H9 (cell line): ENCODE data around the gene KRTCAP2. TPM values are rescaled to one million over a fixed set of nuclear protein-coding genes. Genes with fewer than 3 reads are reported as not detected.

Source experiments
- DNase-seq: peaks from one replicate; pipeline ENCODE4 v3.0.0-alpha.2; 2017
- H2AFZ ChIP-seq: one replicate; pipeline ENCODE4 v1.6.1; 2013; ENCODE audit warnings: mild to moderate bottlenecking, low read length, control low read depth, moderate library complexity
- H2AK5ac ChIP-seq: 2 replicates; pipeline ENCODE4 v1.6.1; 2013; ENCODE audit warnings: low read length, control low read depth, mixed read lengths; ENCODE audit not compliant: insufficient read length
- H2BK120ac ChIP-seq: one replicate; pipeline ENCODE4 v1.6.1; 2013; ENCODE audit warnings: low read depth, mild to moderate bottlenecking, low read length, control low read depth, inconsistent platforms; ENCODE audit not compliant: poor library complexity, severe bottlenecking
- H2BK12ac ChIP-seq: 2 replicates; pipeline ENCODE4 v1.6.1; 2013; ENCODE audit warnings: low read length, control low read depth, mixed read lengths, low read depth; ENCODE audit not compliant: insufficient read length
- H2BK15ac ChIP-seq: 2 replicates; pipeline ENCODE4 v1.6.1; 2013; ENCODE audit warnings: low read depth, low read length, control low read depth
- H2BK20ac ChIP-seq: one replicate; pipeline ENCODE4 v1.6.1; 2013; ENCODE audit warnings: low read depth, mild to moderate bottlenecking, low read length, control low read depth, inconsistent platforms; ENCODE audit not compliant: poor library complexity, severe bottlenecking
- H2BK5ac ChIP-seq: 2 replicates; pipeline ENCODE4 v1.6.1; 2013; ENCODE audit warnings: low read length, control low read depth, mixed read lengths; ENCODE audit not compliant: insufficient read length
- H3K14ac ChIP-seq: 2 replicates; pipeline ENCODE4 v1.6.1; 2013; ENCODE audit warnings: low read length, control low read depth; ENCODE audit not compliant: insufficient read depth
- H3K18ac ChIP-seq: 2 replicates; pipeline ENCODE4 v1.6.1; 2013; ENCODE audit warnings: low read depth, mild to moderate bottlenecking, mixed read lengths, low read length, control low read depth; ENCODE audit not compliant: insufficient read length
- H3K23ac ChIP-seq: 2 replicates; pipeline ENCODE4 v1.6.1; 2013; ENCODE audit warnings: low read length, control low read depth, mixed read lengths, low read depth; ENCODE audit not compliant: insufficient read length
- H3K23me2 ChIP-seq: 2 replicates; pipeline ENCODE4 v1.6.1; 2013; ENCODE audit warnings: low read depth, mild to moderate bottlenecking, mixed read lengths, low read length, control low read depth; ENCODE audit not compliant: insufficient read length, poor library complexity, severe bottlenecking
- H3K27ac ChIP-seq: 2 replicates; pipeline ENCODE4 v1.5.1; 2013; ENCODE audit warnings: low read length, control low read depth, mixed read lengths, low read depth; ENCODE audit not compliant: insufficient read length
- H3K27me3 ChIP-seq: 2 replicates; pipeline ENCODE4 v1.6.1; 2013; ENCODE audit warnings: low read length, control low read depth, inconsistent platforms; ENCODE audit not compliant: insufficient read depth
- H3K4ac ChIP-seq: 2 replicates; pipeline ENCODE4 v1.6.1; 2013; ENCODE audit warnings: low read depth, mild to moderate bottlenecking, control low read depth, inconsistent platforms, low read length, moderate library complexity
- H3K4me1 ChIP-seq: 2 replicates; pipeline ENCODE4 v1.6.1; 2013; ENCODE audit warnings: low read length, control low read depth, inconsistent platforms; ENCODE audit not compliant: insufficient read depth
- H3K4me2 ChIP-seq: 2 replicates; pipeline ENCODE4 v1.6.1; 2013; ENCODE audit warnings: low read length, control low read depth, mixed read lengths; ENCODE audit not compliant: insufficient read length, insufficient read depth
- H3K56ac ChIP-seq: 2 replicates; pipeline ENCODE4 v1.6.1; 2013; ENCODE audit warnings: low read depth, mild to moderate bottlenecking, mixed read lengths, low read length, control low read depth; ENCODE audit not compliant: insufficient read length
- H3K79me1 ChIP-seq: 2 replicates; pipeline ENCODE4 v1.6.1; 2013; ENCODE audit warnings: low read depth, mild to moderate bottlenecking, moderate library complexity, low read length, control low read depth, inconsistent platforms; ENCODE audit not compliant: insufficient read depth, poor library complexity, severe bottlenecking
- H3K79me2 ChIP-seq: 2 replicates; pipeline ENCODE4 v1.6.1; 2013; ENCODE audit warnings: low read length, control low read depth, inconsistent platforms; ENCODE audit not compliant: insufficient read depth
- H3K9ac ChIP-seq: 2 replicates; pipeline ENCODE4 v1.6.1; 2013; ENCODE audit warnings: low read length, control low read depth, mixed read lengths; ENCODE audit not compliant: insufficient read length; ENCODE audit errors: extremely low read depth
- H3K9me3 ChIP-seq: one replicate; pipeline ENCODE4 v1.6.1; 2013; ENCODE audit warnings: low read depth, low read length, inconsistent platforms; ENCODE audit not compliant: control insufficient read depth
- H3T11ph ChIP-seq: one replicate; pipeline ENCODE4 v1.6.1; 2013; ENCODE audit warnings: mild to moderate bottlenecking, low read length, control low read depth, inconsistent platforms
- H4K20me1 ChIP-seq: one replicate; pipeline ENCODE4 v1.6.1; 2013; ENCODE audit not compliant: control insufficient read depth, insufficient read length, insufficient read depth
- H4K5ac ChIP-seq: 2 replicates; pipeline ENCODE4 v1.6.1; 2013; ENCODE audit warnings: low read depth, mild to moderate bottlenecking, mixed read lengths, low read length, control low read depth; ENCODE audit not compliant: insufficient read length
- H4K8ac ChIP-seq: replicated peaks from 2 replicates; pipeline ENCODE4 v1.6.1; 2013; ENCODE audit warnings: low read length, control low read depth, mixed read lengths, low read depth; ENCODE audit not compliant: insufficient read length
- H4K91ac ChIP-seq: 2 replicates; pipeline ENCODE4 v1.6.1; 2013; ENCODE audit warnings: low read depth, mild to moderate bottlenecking, moderate library complexity, mixed read lengths, low read length, control low read depth; ENCODE audit not compliant: insufficient read length
- H3K27ac Mint-ChIP-seq, 3 experiments: 2 replicates in 2 of 3; 3 replicates in 1 of 3; pipeline ENCODE4 v1.8.0; 2020 to 2021; ENCODE audit warnings: mixed read lengths in 3 of 3, mild to moderate bottlenecking in 1 of 3, moderate library complexity in 1 of 3
- H3K27me3 Mint-ChIP-seq: 2 replicates; pipeline ENCODE4 v1.8.0; 2021; ENCODE audit warnings: low read depth, mild to moderate bottlenecking, moderate library complexity, mixed read lengths
- H3K36me3 Mint-ChIP-seq, 3 experiments: 2 replicates in 2 of 3; 3 replicates in 1 of 3; pipeline ENCODE4 v1.8.0; 2020 to 2021; ENCODE audit warnings: low read depth in 3 of 3, mixed read lengths in 3 of 3; ENCODE audit not compliant: insufficient read depth in 1 of 3
- H3K4me1 Mint-ChIP-seq, 2 experiments: 2 replicates each; pipeline ENCODE4 v1.8.0; 2020; ENCODE audit warnings: mixed read lengths in 2 of 2
- H3K4me3 Mint-ChIP-seq, 2 experiments: 2 replicates in 1 of 2; 3 replicates in 1 of 2; pipeline ENCODE4 v1.8.0; 2020 to 2021; ENCODE audit warnings: mild to moderate bottlenecking in 2 of 2, mixed read lengths in 2 of 2, moderate library complexity in 1 of 2
- H3K9me3 Mint-ChIP-seq, 2 experiments: 2 replicates in 1 of 2; 3 replicates in 1 of 2; pipeline ENCODE4 v1.8.0; 2020; ENCODE audit warnings: mild to moderate bottlenecking in 2 of 2, mixed read lengths in 2 of 2, moderate library complexity in 1 of 2
- WGBS: extraction: QIAGEN DNeasy Blood & Tissue Kit; methylation state at CpG from one replicate; pipeline ENCODE4 v1.1.7; 2013; ENCODE audit warnings: missing lambda C conversion rate, low lambda C conversion rate, mixed read lengths; ENCODE audit not compliant: insufficient read length; ENCODE audit errors: extremely low coverage; 5-methylcytosine and 5-hydroxymethylcytosine counted together
- total RNA-seq: library from RNA; stranded (reverse); gene quantifications from 2 replicates; pipeline ENCODE4 v1.2.1, GENCODE V29; 2021
- TF ChIP-seq, protein P1 (sequence below): fragments of 200-600 bp; sonication (generic); conservative IDR thresholded peaks from 3 replicates; pipeline ENCODE4 v1.8.0; 2021; ENCODE audit warnings: antibody characterized with exemption, mild to moderate bottlenecking

KRTCAP2 gene
- total RNA-seq, 1 experiment from 2014 or later, result 149 TPM

DNA sequence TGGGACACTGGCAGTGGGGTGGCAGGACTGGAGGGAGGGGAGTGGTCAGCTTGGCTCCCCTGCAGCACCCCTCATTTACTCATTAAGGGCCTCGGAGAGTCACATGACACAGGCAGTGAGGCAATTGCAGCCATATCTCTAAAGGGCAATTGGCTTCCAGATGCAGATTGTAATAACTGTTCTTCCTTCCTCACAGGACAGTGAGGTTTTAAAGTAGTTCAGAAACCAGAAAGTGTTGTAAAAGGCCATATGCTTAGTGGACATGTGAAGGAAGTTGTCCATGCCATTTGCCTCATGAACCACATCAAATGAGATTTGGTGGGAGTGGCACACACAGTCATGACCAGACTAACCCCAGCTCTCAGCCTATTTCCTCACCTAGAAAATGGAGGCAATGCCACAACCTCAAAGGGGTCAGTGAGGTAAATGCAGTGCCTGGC, 46.5 kb upstream of the KRTCAP2 start:
- H2BK15ac ChIP-seq, result no peak overlapping the region

More for the DNA sequence above, 46.5 kb upstream of the KRTCAP2 start:
- Histone ChIP-seq H3K79me2 (no peaks in the 10 kb centered on the region), H3K23ac (no peak overlapping the region), H4K91ac (no peak overlapping the region), H3K4me1 (no peaks in the 10 kb centered on the region), H3K27me3 (no peaks in the 10 kb centered on the region), H2BK5ac (no peak overlapping the region), H3K4ac (no peak overlapping the region), H2BK20ac (no peak overlapping the region), H3K23me2 (no peaks in the 10 kb centered on the region), H4K20me1 (no peaks in the 10 kb centered on the region), H3T11ph (no peak overlapping the region), H3K18ac (peak overlapping the region; percentile 41), H3K9ac (no peak overlapping the region), H3K4me2 (peak overlapping the region; percentile 7), H2BK120ac (no peak overlapping the region), H4K5ac (no peak overlapping the region), H2BK12ac (no peak overlapping the region), H3K27ac (no peak overlapping the region), H3K9me3 (no peaks in the 10 kb centered on the region), H4K8ac (no peak overlapping the region), H3K56ac (no peak overlapping the region), H2AK5ac (no peak overlapping the region), H3K79me1 (no peaks in the 10 kb centered on the region), H3K14ac (no peak overlapping the region), H2AFZ (no peak overlapping the region)
- Mint-ChIP-seq H3K9me3 (no peaks in the 10 kb centered on the region), H3K4me3 (peak overlapping the region; percentile 50 to 70; a peak in 4 of 5 replicates), H3K36me3 (peaks cover 6 to 16% (median 15%) of the 10 kb centered on the region in 3 experiments), H3K4me1 (peaks cover 11 to 16% of the 10 kb centered on the region in 2 experiments), H3K27me3 (peaks cover 1% of the 10 kb centered on the region; the same call in 1 of the 2 replicates), H3K27ac (peak overlapping the region; percentile 51 to 89 (median 65); a peak in 5 of 7 replicates)
- no CpG with 5 or more reads among the region's 1 CpG for WGBS
- TF ChIP-seq, protein P1, sequence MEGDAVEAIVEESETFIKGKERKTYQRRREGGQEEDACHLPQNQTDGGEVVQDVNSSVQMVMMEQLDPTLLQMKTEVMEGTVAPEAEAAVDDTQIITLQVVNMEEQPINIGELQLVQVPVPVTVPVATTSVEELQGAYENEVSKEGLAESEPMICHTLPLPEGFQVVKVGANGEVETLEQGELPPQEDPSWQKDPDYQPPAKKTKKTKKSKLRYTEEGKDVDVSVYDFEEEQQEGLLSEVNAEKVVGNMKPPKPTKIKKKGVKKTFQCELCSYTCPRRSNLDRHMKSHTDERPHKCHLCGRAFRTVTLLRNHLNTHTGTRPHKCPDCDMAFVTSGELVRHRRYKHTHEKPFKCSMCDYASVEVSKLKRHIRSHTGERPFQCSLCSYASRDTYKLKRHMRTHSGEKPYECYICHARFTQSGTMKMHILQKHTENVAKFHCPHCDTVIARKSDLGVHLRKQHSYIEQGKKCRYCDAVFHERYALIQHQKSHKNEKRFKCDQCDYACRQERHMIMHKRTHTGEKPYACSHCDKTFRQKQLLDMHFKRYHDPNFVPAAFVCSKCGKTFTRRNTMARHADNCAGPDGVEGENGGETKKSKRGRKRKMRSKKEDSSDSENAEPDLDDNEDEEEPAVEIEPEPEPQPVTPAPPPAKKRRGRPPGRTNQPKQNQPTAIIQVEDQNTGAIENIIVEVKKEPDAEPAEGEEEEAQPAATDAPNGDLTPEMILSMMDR, result no peak
- DNase-seq, result peak; percentile 50
